Right renal cortex interstitium (tissue), 3 donors: ENCODE measurements around the gene TPRX1. TPM values are rescaled to one million over a fixed set of nuclear protein-coding genes. Genes with fewer than 3 reads are reported as not detected.

Experiments
- DNase-seq, 3 donors: peaks; one replicate each; pipeline ENCODE4 v3.0.0-alpha.2; 2013; ENCODE audit warnings: low read depth in 3 of 3, low spot score in 2 of 3
- polyA plus RNA-seq, 3 donors: library from polyadenylated mRNA; unstranded; fragments of 120-200 nt; gene quantifications; one replicate each; pipeline ENCODE4 v1.2.1, GENCODE V29; 2013; ENCODE audit not compliant: insufficient read length in 3 of 3

TPRX1 gene
- polyA plus RNA-seq, 3 donors, result not detected

- no peak for DNase-seq
Observed at GRCh38 chr19:47752440-47753211, 51.7 kb downstream of the TPRX1 start.

Other genes with a start within 250 kb of the TPRX1 start
- gene ZNF541, start 231.4 kb downstream of the TPRX1 start, polyA plus RNA-seq, result under 1 TPM; 0.18 to 0.23 (median 0.22) TPM
- 1 to 10 TPM; 8.0 to 9.7 (median 9.6) TPM for gene BICRA, start 195.4 kb downstream of the TPRX1 start, polyA plus RNA-seq
- gene EHD2, start 91.1 kb downstream of the TPRX1 start, polyA plus RNA-seq, result 10 to 100 TPM; 23.6 to 29.3 (median 25.9) TPM
- gene NOP53, start 59.0 kb downstream of the TPRX1 start, polyA plus RNA-seq, result 100 to 1,000 TPM; 327 to 363 (median 362) TPM
- gene SELENOW, start 25.8 kb downstream of the TPRX1 start, polyA plus RNA-seq, result 100 to 1,000 TPM; 113 to 135 (median 121) TPM
- not detected for gene CRX, start 17.4 kb upstream of the TPRX1 start, polyA plus RNA-seq
- gene TPRX2, start 54.7 kb upstream of the TPRX1 start, polyA plus RNA-seq, result not detected
- under 1 TPM in 2 of 3 donors, not detected in 1; 0.10 to 0.33 TPM for gene SULT2A1, start 81.8 kb upstream of the TPRX1 start, polyA plus RNA-seq
- not detected for gene BSPH1, start 187.6 kb upstream of the TPRX1 start, polyA plus RNA-seq
- under 1 TPM in 2 of 3 donors, not detected in 1; 0.31 to 0.76 TPM for gene ELSPBP1, start 190.1 kb upstream of the TPRX1 start, polyA plus RNA-seq
- gene CABP5, start 239.5 kb upstream of the TPRX1 start, polyA plus RNA-seq, result not detected